Measurements from ENCODE around the gene MUC6.
"Not testable (repeated sequence)": the region's sequence is repeated elsewhere in the genome, so short reads cannot be mapped to it uniquely, and the experiment has no call there.

- not testable (repeated sequence) for TF ChIP-seq MAX (IDR thresholded peaks at IDR 0.05; ENCODE audit: low read depth, low read length); MTA3 (IDR thresholded peaks at IDR 0.05; ENCODE audit: borderline replicate concordance, low read length); POLR2A (IDR thresholded peaks at IDR 0.05; ENCODE audit: low read depth, low read length); JUNB (IDR thresholded peaks at IDR 0.05); CBFB (IDR thresholded peaks at IDR 0.05; ENCODE audit: low read depth); SIX5 (IDR thresholded peaks at IDR 0.05; ENCODE audit: low read depth, low read length, severe bottlenecking)
- TF ChIP-seq, protein P1, sequence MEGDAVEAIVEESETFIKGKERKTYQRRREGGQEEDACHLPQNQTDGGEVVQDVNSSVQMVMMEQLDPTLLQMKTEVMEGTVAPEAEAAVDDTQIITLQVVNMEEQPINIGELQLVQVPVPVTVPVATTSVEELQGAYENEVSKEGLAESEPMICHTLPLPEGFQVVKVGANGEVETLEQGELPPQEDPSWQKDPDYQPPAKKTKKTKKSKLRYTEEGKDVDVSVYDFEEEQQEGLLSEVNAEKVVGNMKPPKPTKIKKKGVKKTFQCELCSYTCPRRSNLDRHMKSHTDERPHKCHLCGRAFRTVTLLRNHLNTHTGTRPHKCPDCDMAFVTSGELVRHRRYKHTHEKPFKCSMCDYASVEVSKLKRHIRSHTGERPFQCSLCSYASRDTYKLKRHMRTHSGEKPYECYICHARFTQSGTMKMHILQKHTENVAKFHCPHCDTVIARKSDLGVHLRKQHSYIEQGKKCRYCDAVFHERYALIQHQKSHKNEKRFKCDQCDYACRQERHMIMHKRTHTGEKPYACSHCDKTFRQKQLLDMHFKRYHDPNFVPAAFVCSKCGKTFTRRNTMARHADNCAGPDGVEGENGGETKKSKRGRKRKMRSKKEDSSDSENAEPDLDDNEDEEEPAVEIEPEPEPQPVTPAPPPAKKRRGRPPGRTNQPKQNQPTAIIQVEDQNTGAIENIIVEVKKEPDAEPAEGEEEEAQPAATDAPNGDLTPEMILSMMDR (IDR thresholded peaks at IDR 0.05 in 2 of 3, conservative IDR thresholded peaks at IDR 0.05 in 1 of 3; ENCODE audit: control insufficient read depth in 2 of 3, extremely low read depth in 1 of 3, insufficient read depth in 1 of 3, low read depth in 3 of 3, low read length in 3 of 3), result not testable (repeated sequence)
Observed at GRCh38 chr11:1016610-1017126, 19.9 kb downstream of the MUC6 start.
